NCI-H1930 (cell line): Measurements from ENCODE around the gene PTPN11.
"Not testable (repeated sequence)": the region's sequence is repeated elsewhere in the genome, so short reads cannot be mapped to it uniquely, and the experiment has no call there.

Experiments used
- DNase-seq, 2 experiments: peaks; one replicate each; lab custom pipeline; 2025; lab: John Stamatoyannopoulos, UW

Gene PTPN11

DNA sequence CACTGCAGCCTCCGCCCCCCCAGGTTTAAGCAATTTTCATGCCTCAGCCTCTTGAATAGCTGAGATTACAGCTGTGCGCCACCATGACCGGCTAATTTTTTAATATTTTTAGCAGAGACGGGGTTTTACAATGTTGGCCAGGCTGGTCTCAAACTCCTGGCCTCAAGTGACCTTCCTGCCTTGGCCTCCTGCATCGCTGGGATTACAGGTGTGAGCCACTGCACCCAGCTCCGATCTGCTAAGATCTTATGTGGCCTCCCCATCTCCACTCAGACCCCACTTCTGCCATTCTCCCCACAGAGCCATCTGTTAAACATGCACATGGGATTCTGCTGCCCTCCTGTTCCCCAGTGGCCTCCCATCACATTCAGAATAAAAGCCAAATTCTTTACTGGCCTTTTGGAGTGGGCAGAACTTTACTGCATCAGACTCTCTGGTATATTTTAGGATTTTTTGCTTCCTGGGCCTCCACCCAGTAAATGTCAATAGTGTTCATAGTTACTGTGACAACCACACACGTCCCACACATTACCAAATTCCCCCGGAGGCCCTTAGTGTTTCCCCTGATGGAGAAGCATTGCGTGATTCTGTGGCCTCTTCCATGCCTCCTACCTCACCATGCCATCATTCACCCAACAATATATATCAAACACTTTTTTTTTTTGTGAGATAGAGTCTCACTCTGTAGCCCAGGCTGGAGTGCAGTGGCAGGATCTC lies 96.3 kb downstream of the PTPN11 start:
- no peak for DNase-seq

DNA sequence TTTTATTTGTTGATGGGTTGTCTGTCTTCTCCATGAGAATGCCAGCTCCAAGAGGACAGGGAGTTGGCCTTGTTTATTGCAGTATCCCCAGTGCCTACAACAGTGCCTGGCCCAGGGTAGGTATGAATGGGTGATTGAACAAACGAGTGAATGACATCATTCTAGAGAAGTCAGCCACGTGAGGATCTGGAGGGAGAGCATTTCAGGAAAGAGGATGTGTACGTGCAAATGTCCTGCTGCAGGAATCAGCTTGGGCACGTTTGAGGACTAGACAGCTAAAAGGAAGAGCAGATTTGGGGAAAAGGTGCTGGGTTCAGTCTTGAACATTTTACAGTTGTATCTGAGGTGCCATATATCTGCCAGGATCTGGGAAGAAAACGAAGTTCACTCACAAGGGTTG lies 97.1 kb downstream of the PTPN11 start:
- no peak for DNase-seq

DNA sequence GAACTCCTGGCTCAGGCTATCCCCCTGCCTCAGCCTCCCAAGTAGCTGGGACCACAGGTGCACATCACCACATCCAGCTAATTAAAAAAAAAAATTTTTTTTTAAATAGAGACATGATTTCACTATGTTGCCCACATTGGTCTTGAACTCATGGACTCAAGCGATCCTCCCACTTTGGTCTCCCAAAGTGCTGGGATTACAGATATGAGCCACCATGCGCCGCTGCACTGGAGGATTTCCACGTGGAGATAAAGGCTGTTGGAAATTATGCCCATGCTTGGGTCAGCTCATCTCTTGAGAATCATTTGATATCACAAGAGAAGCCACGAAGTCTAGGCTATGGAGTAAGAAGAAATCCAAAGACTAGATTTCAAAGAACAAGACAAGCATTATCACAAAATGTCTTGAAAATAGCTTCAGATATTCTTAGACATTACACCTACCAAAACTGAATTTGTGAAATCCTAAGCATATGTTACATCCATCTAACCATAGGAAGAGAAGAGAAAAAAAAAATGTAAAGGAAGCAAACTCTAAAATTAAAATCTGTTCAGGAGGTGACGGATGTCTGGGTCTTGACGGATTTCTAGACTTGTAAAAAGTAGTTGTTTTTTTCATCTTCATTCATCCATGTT lies 99.1 kb downstream of the PTPN11 start:
- DNase-seq, result no peak

DNA sequence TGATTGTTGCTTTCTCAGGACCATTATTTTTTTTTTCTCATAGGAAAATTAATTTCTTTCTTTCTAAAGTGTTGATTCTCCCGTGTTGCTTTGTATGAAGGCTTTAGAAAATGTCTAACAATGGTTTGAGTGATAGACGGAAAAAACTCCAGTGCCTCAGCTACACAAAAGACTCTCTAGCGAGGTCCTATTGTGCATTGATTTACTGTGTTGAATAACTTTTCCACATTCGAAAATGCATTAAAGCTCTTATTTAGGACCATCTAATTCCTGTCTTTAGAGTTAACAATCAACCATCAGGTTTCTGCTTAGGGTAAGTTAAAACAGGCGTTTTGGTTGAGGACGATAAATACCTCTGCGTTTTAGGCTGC lies 99.6 kb downstream of the PTPN11 start:
- no peak for DNase-seq

DNA sequence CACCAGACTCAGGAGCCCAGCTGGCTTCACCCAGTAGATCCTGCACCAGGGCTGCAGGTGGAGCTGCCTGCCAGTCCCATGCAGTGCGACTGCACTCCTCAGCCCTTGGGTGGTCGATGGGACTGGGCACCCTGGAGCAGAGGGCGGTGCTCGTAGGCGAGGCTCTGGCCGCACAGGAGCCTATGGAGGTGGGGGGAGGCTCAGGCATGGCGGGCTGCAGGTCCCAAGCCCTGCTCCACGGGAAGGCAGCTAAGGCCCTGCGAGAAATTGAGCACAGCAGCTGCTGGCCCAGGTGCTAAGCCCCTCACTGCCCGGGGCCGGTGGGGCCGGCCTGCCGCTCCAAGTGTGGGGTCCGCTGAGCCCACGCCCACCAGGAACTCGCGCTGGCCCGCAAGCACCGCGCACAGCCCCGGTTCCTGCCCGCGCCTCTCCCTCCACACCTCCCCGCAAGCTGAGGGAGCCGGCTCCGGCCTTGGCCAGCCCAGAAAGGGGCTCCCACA lies 101.1 kb downstream of the PTPN11 start:
- DNase-seq, result not testable (repeated sequence)

DNA sequence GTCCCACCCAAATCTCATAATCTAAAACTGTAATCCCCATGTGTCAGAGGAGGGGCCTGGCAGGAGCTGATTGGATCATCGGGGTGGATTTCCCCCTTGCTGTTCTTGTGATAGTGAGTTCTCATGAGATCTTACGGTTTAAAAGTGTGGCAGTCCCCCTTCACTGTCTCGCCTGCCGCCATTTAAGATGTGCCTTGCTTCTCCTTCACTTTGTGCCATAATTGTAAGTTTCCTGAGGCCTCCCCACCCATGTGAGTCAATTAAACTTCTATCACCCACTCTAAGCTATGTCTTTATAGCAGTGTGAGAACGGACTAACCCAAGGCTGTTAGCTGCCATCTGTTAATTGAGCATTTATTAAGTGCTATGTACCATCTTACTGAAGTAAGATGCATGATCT lies 105.1 kb downstream of the PTPN11 start:
- no peak for DNase-seq

DNA sequence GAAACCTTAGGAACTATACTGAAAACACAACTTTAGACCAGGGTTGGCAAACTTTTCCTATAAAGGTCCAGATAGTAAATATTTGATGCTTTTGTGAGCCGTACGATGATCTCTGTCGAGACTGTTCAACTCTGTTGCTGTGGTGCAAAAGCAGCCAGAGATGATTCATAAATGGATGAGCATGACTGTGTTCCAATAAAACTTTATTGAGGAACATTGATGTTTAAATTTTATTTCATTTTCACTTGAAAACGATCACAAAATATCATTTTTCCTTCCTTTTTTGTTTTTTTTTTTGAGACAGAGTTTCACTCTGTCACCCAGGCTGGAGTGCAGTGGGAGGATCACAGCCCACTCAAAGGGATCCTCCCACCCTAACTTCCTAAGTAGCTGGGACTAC lies 105.5 kb downstream of the PTPN11 start:
- no peak for DNase-seq

DNA sequence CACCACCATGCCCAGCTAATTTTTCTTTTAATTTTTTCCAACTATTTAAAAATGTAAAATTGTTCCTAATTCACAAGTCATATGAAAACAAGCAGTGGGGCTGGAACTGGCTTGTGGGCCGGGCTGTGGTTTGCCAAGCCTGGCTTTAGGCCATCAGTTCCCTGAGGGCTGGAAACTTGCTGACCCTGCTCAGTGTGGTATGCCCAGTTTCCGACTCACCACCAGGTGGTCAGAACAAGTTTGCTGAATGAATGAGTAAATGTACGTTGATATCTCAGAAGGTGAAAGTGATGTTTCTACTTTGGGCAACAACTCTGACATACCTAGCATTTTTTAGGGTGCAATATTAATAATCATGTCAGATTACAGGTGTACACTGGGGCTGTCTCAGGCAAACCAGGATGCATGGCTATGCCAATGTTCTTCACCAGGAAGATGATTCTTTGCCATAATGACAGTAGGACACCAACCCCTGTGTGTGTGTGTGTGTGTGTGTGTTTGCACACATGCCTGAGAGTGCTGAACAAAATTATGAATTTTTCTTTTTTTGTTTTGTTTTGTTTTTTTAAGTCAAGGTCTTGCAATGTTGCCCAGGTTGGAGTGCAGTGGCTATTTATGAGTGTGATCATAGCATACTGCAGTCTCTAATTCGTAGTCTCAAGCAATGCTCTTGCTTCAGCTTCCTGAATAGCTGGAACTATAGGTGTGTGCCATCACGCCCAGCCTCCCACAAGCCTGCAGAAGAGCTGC lies 106.1 kb downstream of the PTPN11 start:
- DNase-seq, result no peak

DNA sequence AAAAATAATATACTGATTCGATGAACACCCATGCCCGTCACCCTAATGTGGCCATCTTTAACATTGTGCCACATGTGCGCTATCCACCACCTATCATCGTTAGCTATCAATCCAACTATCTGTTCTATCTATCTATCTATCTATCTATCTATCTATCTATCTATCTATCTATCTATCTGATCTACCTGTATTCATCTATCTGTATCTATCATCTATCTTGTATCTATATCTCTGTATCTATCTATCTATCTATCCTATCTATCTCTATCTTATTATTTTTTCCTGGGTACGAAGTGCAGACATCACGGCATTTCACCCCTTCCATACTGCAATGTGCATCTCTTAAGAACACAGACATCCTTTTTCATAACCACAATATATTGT lies 106.7 kb downstream of the PTPN11 start:
- DNase-seq, result no peak

DNA sequence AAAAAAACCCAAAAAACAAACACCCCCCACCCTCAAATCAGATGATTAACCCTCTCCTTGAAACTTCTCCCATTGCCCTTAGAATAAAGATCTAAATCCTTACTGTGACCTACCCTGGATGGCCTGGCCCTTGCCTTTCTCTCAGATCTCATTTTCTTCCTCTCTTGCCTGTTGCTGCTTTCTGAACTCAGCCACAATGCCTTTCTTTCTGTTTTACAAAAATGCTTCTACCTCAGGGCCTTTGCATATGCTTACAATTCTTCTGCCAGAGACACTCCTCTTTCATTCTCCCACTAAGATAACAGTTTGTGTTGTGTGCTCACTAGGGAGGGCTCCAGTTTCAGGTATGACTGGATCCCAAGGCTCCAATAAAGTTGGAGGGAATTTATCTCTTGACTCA lies 108.3 kb downstream of the PTPN11 start:
- DNase-seq, result no peak

DNA sequence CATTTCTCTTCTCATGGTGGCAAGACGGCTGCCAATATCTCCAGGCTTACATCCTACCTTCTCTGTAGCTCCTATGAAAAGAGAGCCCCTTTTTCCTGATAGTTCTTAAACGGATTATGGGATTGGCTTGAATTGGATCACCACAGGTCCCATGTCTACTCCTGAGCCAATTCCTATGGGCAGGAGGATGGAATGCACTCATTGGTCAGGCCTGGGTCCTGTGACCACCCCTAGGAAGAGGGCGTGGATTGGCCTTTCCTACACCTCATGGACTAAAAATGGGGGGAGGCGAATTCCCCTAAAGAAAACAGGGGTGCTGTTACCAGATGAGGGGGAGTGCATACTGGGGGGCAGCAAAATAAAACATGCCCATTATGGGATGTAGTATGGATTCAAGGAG lies 108.8 kb downstream of the PTPN11 start:
- no peak for DNase-seq

DNA sequence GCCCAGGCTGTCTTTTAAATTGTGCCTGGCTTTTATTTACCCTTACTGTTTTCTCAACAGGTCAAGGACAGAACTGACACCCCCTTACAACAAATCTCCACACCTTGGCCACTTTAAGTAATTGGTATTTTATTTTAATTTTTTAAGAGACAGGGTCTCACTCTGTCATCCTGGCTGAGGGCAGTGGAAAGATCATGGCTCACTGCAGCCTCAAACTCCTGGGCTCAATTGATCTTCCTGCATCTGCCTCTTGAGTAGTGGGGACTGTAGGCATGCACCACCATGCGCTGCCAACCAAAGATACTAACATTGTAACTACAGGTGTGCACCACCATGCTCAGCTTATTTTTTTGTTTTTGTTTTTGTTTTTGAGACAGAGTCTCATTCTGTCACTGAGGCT lies 109.8 kb downstream of the PTPN11 start:
- no peak for DNase-seq

DNA sequence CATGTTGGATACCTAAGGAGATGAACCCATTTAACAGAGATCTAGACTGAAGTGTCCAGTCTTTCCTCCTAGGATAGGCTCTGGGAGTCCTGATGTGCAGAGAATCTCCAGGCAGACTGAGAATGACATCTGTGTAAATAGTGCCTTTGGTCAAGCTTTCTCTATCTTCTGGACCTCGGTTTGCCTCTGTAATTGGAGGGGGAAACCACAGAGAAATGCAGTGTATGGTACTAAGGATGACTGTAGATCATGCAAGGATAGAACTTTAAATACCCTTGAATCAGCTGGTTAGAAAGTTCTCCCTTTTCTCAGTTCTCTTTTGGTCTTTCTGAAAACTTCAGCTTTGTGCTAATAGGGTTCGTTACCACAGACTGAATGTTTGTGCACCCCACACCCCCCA lies 112.2 kb downstream of the PTPN11 start:
- DNase-seq, result no peak

DNA sequence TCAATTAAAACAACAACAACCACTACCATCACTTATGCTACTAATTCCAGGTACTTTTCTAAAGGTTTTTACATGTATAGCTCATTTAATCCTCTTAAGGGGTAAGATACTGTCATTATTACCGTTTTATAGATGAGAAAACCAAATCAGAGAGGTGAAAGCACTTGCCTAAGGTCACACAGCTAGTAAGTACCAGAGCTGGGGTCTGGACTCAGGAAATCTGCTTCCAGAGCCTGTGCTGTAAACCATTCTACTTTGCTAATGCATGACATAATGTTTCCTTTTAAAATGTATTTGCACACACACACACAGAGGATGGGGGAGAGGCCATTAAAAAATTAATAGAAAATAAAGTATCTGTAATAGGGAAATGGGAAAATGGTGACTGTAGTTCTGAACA lies 113.4 kb downstream of the PTPN11 start:
- no peak for DNase-seq

DNA sequence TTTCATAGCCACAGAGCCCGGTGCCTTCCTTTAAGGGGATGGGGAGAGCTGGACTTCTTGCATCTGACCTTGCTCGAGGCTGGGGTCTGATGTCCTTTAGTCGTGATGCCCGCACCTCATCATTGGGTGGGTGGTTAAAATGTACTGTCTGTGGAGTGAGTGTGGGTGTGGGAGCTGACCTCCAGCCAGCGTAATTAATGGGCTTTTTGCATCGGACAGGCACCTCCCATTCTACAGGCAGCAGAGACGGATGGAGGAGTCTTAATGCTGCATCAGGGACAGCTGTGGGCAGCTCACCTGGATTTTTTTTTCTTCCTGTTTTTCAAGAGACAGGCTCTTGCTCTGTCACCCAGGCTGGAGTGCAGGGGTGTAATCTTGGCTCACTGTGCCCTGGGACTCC lies 114.8 kb downstream of the PTPN11 start:
- no peak for DNase-seq

DNA sequence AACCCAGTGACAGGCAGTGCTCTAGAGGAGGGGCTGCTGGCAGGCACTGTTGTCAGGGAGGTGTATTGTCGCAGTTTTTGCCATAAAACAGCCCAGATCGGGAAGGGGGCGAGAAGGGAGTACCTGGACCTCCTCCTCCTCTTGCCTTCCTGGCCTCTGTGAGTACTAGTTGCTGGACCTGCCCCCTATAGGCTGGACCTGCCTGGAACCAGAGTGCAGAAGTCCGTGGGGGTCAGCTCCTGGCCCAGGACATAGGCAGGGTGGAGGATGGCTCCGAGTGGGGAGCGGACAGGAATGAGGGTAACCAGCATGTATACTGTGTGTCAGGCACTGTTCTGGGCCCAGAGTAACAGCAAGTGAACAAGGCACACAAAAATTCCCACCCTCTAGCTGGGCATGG lies 116.3 kb downstream of the PTPN11 start:
- no peak for DNase-seq

DNA sequence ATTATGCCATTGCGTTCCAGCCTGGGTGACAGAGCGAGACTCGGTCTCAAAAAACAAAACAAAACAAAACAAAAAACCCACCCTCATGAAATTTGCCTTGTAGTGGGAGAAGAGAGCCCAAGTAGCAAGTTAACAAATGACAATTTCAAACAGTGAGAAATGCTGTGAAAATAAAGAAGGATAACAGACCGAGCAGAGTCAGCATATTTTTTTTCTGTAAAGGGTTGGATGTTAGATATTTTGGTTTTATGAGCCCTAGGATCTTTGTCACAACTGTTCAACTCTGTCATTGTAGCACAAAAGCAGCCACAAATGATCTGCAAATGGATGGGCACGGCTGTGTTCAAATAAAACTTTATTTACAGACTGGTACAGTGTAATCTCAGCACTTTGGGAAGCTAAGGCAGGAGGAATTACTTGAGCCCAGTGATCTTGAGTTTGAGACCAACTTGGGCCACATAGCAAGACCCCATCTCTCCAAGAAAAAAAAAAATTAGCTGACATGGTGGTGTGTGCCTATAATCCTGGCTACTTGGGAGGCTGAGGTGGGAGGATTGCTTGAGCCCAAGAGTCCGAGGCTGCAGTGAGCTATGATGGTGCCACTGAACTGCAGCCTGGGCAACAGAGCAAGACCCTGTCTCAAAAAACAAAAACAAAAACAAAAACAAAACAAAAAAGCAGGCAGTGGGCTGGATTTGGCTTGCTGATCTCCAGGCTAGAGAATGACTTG lies 117.1 kb downstream of the PTPN11 start:
- no peak for DNase-seq

DNA sequence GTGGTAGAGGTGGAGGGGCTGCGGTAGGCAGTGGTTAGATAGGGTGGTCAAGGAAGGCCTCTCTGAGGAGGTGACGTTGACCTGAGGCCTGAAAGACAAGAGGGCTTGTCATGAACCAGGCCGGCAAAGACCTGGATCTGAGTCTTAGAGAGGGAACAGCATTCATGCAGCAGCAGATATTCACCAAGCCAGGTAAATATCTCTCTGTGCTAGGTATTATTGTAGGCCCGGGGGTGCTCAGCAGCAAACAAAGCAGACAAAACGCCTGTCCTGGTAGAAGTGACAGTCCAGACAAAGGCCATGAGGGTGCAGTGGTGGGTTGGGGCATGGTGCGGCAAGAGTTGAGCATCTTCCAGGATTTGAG lies 117.6 kb downstream of the PTPN11 start:
- DNase-seq, result no peak

DNA sequence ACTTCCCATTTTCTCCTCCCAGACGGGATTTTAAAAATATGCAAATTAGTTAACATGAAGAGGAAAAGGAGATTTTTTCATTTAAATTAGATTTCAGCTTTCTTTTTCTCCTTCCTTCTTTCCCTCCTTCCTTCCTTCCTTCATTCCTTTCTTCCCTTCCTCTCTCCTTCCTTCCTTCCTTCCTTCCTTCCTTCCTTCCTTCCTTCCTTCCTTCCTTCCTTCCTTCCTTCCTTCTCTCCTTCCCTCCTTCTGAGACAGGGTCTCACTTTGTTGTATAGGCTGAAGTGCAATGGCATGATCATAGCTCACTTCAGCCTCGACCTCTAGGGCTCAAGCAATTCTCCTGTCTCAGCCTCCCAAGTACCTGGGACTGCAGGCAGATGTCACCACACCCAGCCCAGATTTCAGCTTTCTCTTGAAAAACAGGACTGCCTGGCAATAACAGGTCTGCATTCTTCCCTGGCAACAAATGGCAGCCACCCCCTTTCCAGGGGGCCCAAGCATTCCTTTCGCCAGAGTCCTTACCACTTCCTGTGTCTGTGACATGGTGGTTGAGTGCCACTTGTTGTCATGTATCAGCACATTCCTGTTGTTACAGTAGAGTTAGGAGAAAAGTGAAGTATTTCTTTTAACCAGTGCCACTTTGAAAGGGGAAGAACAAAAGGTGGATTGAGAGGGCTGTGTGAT lies 119.1 kb downstream of the PTPN11 start:
- DNase-seq, result no peak

DNA sequence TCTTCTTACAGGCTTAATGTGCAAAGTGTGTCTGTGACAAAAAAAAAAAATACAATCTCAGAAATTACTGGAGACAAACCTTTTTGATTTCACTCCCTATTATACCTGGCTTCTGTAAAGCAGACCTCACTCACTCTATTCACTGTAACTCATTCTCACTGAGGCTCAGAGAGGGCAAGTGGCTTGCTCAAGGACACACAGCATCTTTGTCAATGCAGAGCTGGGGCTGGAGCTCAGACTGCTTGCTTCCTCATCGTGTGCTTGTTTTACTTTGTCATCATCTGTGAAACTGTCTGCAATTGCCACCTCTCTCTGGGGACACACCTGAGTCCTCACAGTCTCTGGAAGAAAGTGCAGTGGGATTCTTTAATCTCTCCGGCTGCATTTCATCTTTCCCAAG lies 120.0 kb downstream of the PTPN11 start:
- DNase-seq, result no peak

DNA sequence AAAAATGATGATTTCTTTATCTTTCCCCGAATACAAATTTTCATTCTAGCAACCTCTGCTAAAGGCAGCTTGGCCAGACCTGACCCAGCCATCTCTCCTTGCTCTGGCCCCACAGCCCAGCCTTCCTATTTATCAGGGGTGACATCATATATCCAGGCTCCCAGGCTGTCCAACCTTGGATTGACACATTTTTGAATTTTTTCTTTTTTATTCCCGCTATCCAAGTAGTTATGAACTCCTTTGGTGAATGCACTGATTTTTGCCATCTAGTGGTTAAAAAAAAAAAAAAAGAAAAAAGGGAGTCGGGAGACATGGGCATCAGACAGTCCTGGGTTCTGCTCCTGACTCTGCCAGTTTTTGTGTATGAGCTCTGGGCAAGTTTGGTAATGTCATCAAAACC lies 120.5 kb downstream of the PTPN11 start:
- no peak for DNase-seq

DNA sequence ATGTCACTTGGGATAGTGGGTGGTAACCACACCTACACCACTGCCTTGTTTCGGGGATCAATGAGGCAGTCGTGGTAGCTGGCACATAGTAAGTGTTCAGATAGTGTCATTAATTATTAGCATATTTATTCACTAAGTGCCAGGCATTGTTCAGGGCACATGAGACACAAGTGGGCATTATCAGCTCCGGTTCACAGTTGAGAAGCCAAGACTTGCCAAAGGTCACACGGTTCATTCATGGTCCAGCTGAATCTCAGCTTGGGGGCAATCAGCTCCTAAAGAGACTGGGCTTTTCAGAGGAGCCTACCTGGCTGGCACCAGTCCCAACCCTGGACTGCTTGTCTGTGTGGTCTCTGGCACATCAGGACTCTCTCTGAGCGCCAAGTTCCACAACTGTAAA lies 121.3 kb downstream of the PTPN11 start:
- no peak for DNase-seq
